GM12873 (cell line): ENCODE measurements around the gene PSMG3.

Experiments
- TF ChIP-seq, protein P1 (sequence below): IDR thresholded peaks from 2 replicates; pipeline ENCODE4 v1.5.1; 2012; ENCODE audit warnings: low read depth, mild to moderate bottlenecking, moderate library complexity, low read length, control low read depth; ENCODE audit not compliant: insufficient read depth; ENCODE audit errors: missing control alignments

PSMG3 gene

DNA sequence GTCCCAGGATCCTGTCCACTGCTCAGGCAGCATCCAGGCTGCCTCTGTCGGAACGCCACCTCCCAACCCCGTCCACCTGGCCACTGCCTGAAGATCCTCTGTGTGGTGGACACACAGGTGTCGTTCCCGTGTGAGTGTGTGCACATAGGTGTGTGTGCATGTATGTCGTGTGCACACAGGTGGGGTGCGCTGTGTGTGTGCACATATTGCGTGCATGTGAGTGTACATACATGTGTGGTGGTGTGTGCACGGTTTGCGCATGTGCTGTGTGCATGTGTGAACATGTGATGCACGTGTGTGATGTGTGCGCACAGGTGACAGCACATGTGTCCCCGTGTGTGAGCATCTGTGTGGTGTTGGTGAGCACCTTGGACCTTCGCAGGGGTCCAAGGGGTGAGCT, 20.9 kb downstream of the PSMG3 start:
- TF ChIP-seq, protein P1, sequence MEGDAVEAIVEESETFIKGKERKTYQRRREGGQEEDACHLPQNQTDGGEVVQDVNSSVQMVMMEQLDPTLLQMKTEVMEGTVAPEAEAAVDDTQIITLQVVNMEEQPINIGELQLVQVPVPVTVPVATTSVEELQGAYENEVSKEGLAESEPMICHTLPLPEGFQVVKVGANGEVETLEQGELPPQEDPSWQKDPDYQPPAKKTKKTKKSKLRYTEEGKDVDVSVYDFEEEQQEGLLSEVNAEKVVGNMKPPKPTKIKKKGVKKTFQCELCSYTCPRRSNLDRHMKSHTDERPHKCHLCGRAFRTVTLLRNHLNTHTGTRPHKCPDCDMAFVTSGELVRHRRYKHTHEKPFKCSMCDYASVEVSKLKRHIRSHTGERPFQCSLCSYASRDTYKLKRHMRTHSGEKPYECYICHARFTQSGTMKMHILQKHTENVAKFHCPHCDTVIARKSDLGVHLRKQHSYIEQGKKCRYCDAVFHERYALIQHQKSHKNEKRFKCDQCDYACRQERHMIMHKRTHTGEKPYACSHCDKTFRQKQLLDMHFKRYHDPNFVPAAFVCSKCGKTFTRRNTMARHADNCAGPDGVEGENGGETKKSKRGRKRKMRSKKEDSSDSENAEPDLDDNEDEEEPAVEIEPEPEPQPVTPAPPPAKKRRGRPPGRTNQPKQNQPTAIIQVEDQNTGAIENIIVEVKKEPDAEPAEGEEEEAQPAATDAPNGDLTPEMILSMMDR = no peak

DNA sequence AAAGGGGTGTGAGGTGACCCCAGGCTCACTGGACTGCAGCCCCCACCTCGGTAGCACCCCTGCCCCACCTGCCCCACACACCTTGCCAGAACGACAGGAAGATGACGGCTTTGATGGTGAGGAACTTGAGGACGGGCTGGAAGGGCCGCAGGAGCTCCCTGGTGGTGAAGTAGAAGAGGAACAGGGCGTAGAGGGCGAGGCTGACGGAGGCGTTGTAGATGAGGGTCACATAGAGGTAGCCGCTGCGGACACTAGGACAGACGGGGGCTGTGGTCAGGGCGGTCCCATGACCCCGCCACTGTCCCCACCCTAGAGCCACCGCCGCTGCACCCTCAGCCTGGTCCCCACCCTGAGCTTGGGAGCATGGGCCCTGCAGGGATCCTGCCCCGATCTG, 21.4 kb downstream of the PSMG3 start:
- TF ChIP-seq, protein P1 = no peak

DNA sequence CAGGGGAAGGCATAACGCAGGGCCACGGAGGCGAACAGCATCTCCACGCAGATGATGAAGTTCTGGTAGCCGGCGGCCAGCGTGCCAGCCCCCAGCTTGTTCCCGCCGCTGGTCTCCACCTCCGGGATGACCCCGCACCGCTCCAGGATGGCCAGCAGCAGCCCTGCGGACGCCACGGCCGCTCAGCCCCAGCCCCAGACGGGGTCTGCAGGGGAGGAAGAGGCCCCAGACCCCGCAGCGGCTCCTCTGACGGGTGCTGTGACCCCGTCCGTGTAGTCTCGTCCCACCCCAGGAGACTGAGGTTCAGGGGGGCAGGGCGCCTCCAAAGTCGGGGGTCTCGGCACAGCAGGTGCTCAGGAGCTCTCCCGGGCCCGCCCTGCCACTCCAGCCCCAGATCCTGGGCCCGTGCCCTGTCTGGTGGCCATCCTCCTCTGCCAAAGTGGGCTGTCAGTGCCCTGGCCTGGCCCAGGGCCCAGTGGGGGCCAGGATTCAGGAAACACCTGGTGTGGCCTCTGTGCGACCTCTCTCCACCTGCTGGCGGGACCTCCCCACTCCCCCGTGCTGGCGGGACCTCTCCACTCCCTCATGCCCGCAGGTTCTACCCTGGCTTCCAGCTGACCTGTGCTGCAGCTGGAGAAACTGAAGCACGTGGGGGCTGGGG, 21.9 kb downstream of the PSMG3 start:
- TF ChIP-seq, protein P1 = no peak

DNA sequence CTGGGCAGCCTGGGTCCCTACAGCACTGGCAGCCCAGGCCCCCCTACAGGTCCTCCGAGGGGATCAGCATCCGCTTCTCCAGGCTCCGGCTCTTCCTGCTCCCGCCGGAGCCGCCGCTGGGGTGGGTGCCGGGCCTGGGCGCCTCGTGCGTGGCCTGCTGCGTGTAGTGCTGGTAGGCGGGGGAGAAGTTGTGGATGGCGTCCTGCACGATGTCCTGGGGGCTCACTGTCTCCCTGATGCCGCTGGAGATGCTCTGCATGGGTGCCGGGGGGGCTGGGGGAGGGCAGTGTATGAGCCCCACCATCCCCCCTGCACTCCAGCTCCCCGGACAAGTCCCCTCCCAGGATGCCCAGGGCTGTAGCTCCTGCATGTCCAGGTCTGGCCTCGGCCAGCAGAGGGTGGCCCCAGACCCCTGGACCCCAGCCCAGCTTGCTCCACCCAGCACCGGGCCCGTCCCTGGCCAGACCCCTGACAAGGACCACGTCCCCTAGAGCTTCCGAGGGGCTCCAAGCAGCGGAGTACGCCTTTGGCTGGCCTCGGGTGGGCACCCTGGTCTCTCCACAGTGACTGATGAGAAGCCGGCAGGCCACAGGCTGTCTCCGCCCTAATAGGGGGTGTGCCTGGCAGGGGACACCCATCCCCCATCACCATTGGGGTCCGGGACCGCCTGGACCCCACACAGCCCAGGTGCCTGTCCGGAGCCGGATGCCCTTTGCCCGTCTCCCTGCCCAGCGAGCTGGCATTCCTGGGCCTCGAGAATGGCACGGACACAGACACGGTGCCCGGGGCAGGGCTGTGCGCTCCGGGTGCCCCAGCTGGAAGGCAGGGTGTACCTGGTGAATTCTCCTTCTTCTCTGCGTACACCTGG, 22.7 kb downstream of the PSMG3 start:
- TF ChIP-seq, protein P1 = no peak

DNA sequence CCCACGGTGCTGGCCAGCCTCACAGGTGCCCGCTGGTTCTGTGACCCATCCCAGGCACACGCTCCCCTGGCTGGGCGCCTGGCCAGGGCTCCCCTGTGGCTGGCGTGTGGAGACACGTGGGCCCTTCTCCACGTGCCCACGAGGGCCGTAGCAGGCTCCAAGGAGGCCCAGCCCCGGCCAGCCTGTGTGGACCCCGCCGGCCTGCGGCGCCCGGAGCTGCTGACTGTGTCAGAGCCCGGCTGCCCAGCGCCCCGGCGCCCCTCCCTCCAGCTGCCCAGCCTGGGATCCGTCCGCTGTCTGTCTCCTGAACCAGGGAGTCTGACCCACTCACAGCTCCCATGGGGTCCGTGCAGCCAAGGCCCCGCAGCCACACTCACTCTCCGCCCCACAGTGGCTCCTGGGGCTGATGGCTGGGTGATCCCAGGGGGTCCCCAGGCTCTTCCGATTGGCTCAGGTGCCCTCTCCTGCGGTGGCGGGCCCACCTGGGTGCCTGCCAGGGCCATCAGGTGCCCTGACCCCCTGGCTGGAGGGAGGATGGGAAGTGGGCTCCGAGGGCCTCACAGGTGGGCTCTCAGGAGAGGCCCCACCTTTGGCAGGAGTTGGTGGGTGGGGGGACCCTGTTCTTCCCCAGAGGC, 23.4 kb downstream of the PSMG3 start:
- TF ChIP-seq, protein P1 = no peak

DNA sequence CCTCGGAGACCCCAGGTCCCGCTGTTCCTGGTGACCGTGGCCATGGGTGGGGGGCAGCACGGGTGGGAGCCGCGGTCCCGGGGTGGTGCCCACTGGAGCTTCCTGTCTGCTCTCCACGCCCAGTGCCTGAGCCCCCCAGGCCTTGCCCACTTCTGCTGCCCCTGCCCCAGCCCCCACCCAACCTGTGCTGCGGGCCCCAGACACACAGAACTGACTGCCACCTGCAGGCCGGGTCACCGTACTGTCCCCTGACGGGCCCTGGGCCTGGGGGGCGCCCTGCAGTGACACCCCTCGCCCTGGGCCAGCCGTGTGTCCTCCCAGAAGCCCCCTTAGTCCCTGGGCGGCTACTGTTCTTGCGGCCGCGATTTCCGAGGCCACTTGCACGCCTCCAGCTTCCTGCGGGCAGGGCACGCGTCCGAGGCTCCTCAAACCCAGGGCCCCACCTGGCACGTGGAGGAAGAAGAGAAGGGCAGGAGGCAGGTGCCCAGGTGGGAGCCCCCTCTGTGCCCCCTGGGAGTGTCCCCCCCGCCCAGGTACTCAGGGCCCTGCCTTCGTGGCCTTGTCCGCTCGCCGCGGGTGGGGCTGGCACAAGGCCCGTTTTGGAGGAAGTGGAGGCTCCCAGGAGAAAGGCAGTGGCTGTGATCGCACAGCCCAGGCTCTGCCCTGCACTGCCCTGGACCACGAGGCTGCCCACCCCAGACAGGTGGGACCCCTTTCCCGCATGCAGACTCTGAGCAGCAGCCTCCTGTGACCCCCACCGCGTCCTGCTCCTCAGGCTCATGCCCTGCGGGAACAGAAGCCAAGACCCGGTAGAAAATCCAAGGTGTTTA, 24.2 kb downstream of the PSMG3 start:
- TF ChIP-seq, protein P1 = no peak
